ENCODE data around the gene PGBD5. TPM values are rescaled to one million over a fixed set of nuclear protein-coding genes. Genes with fewer than 3 reads are reported as not detected.
A peak's percentile ranks its signal among the peaks of the same experiment; 100 is the strongest.

Gene PGBD5
- total RNA-seq, 1 donor from 2014 or later = 14.7 TPM

GRCh38 chr1:230292689-230293389 lies 133.3 kb downstream of the PGBD5 start:
- Mint-ChIP-seq H3K4me3 (ENCODE audit: unreplicated experiment) (no peak overlapping the region), H3K36me3 (ENCODE audit: low read depth, unreplicated experiment) (peaks cover 4% of the 10 kb centered on the region), H3K9me3 (ENCODE audit: unreplicated experiment) (peaks cover 2% of the 10 kb centered on the region), H3K4me1 (ENCODE audit: low read depth, unreplicated experiment) (no peaks in the 10 kb centered on the region), H3K27me3 (ENCODE audit: low read depth, unreplicated experiment) (peaks cover 50% of the 10 kb centered on the region), H3K27ac (ENCODE audit: unreplicated experiment) (peak overlapping the region; percentile 53)
- Histone ChIP-seq H4K20me1 (ENCODE audit: insufficient read depth, low read length) (no peaks in the 10 kb centered on the region), H3K4me3 (ENCODE audit: insufficient read depth, low read depth, low read length) (no peak overlapping the region), H3K9me3 (ENCODE audit: insufficient read depth, low read depth, low read length) (no peaks in the 10 kb centered on the region), H3K9ac (ENCODE audit: low read length) (no peak overlapping the region), H3K36me3 (ENCODE audit: insufficient read depth, low read length) (no peaks in the 10 kb centered on the region), H3K27me3 (ENCODE audit: insufficient read depth, low read length) (peaks cover 13% of the 10 kb centered on the region), H3K79me2 (ENCODE audit: insufficient read depth, low read length) (no peaks in the 10 kb centered on the region), H2AFZ (ENCODE audit: low read depth, low read length) (no peak overlapping the region), H3K27ac (ENCODE audit: low read depth, low read length) (no peak overlapping the region), H3K4me2 (ENCODE audit: low read length) (no peak overlapping the region), H3K4me1 (ENCODE audit: insufficient read depth, low read length) (no peaks in the 10 kb centered on the region)
- no peak for DNase-seq (ENCODE audit: low read depth)
- FAIRE-seq = no peak
- TF ChIP-seq CTCF (IDR thresholded peaks at IDR 0.05; ENCODE audit: insufficient read depth, low read depth, low read length) = no peak
- TF ChIP-seq EZH2 (IDR thresholded peaks at IDR 0.05; ENCODE audit: insufficient read depth, low read length) = no peak

GRCh38 chr1:230291731-230292620 lies 134.2 kb downstream of the PGBD5 start:
- Histone ChIP-seq H3K27ac (ENCODE audit: low read depth, low read length) (no peak overlapping the region), H4K20me1 (ENCODE audit: insufficient read depth, low read length) (no peaks in the 10 kb centered on the region), H2AFZ (ENCODE audit: low read depth, low read length) (no peak overlapping the region), H3K4me1 (ENCODE audit: insufficient read depth, low read length) (no peaks in the 10 kb centered on the region), H3K36me3 (ENCODE audit: insufficient read depth, low read length) (no peaks in the 10 kb centered on the region), H3K9me3 (ENCODE audit: insufficient read depth, low read depth, low read length) (no peaks in the 10 kb centered on the region), H3K9ac (ENCODE audit: low read length) (no peak overlapping the region), H3K4me2 (ENCODE audit: low read length) (no peak overlapping the region), H3K4me3 (ENCODE audit: insufficient read depth, low read depth, low read length) (no peak overlapping the region), H3K79me2 (ENCODE audit: insufficient read depth, low read length) (no peaks in the 10 kb centered on the region), H3K27me3 (ENCODE audit: insufficient read depth, low read length) (peaks cover 13% of the 10 kb centered on the region)
- H3K9me3 Mint-ChIP-seq (ENCODE audit: unreplicated experiment) = no peaks in the 10 kb centered on the region
- TF ChIP-seq EZH2 (IDR thresholded peaks at IDR 0.05; ENCODE audit: insufficient read depth, low read length) (no peak), CTCF (IDR thresholded peaks at IDR 0.05; ENCODE audit: insufficient read depth, low read depth, low read length) (no peak)
- FAIRE-seq = no peak
- no peak overlapping the region for H3K4me3 Mint-ChIP-seq (ENCODE audit: unreplicated experiment)
- no peaks in the 10 kb centered on the region for H3K4me1 Mint-ChIP-seq (ENCODE audit: low read depth, unreplicated experiment)
- H3K27me3 Mint-ChIP-seq (ENCODE audit: low read depth, unreplicated experiment) = peaks cover 50% of the 10 kb centered on the region
- peaks cover 4% of the 10 kb centered on the region for H3K36me3 Mint-ChIP-seq (ENCODE audit: low read depth, unreplicated experiment)
- H3K27ac Mint-ChIP-seq (ENCODE audit: unreplicated experiment) = no peak overlapping the region
- no peak for DNase-seq (ENCODE audit: low read depth)

All from astrocyte (in vitro differentiated cells and primary cell).